NCI-H146 treated with DMSO at 0.1 percent for 48 hours (cell line): Measurements from ENCODE around the gene ATP13A2.

Experiments
- DNase-seq: peaks from one replicate; lab custom pipeline; 2025; ENCODE audit not compliant: unreplicated experiment; lab: John Stamatoyannopoulos, UW

ATP13A2 gene

DNA sequence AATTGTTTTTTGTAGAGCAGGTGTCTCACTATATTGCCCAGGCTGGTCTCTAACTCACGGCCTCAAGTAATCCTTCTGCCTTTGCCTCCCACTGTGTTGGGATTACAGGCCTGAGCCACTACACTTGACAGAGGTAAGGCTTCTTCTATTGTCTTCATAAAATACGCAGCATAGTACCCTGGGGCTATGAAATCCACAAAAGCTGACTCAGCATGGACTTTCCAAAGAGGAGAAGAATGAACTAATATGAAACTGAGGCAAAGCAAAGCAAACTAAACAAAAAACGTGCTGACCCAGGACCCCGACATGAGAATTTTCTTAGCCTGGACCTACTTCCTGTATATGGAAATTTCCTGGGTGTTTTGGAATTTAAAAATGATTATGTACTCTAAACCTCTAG is 18.5 kb upstream of the ATP13A2 start:
- DNase-seq = no peak

DNA sequence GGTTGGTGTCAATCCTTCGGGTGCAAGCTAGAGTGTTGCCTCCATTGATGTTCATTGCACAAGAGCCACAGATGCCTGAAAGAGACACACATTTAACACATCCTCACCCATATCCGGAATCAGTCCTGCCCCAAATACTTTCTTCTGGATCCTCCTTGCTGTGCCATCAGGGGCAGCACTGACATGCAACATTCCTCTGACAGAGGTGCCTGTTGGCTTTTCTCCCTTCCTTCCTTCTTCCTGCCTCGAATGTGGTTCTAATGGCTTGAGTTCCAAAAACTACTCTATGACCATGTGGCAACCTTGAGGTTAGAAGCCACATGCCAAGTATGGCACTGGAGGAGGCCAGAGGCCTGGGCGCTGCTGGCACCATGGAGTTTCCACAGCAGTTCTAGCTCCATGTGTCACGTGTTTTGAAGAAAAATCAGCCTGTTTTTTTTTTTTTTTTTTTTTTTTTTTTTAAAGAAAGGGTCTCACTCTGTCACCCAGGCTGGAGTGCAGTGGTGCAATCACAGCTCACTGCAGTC is 17.0 kb upstream of the ATP13A2 start:
- no peak for DNase-seq

DNA sequence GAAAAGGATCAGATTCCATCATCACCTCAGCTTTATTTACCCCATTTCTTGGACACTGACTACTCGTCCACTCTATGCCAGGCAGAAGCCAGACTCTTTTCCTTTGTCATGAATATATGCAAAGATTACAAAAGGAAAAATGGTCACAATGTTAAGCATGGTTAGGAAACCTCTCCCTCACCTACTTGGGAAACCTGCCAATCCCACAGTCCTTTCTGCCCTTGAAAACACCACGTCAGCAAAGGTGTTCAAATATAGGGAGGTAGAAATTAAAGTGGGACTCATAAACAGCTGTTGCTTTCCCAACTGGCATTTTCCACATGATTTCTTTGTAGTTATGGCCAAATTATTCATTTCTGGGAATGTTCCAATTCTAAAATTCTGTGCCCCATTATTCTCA is 16.2 kb upstream of the ATP13A2 start:
- no peak for DNase-seq

DNA sequence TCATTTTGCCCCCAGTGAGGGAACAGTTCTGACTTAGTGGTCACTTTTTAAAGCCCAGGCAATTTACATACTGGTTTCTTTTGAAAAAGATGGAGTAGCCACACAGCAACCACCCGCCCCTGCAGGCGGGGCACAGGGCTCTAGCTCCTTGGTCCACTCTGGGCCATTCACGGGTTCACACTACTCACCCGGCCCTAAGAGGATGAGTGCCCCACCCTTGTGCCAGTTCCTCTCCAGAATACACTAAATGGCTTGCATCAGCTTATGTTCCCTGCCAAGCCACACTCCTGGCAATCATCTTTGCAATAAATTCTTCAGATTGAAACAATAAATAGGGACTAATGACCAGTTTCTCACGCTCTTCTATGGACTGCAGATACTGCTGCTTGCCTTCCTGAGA is 15.7 kb upstream of the ATP13A2 start:
- DNase-seq = no peak

DNA sequence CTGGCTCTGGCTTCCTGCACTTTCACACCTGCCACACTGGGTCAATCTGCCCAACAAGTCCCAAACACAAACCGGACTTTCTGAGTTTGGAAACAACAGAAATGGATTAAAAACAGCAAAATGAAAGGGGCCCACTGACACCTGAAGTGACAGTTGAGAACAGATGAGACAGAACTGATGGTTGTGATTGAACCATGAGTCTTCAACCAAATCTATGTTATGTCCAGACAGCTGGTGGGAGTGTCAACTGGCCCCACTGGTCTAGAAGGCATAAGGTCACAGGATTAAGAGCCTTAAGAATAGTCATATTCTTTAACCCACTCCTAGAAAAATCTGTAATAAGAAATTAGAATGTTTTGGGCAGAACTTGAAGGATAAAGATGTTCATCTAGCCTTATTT is 13.0 kb upstream of the ATP13A2 start:
- DNase-seq = no peak

DNA sequence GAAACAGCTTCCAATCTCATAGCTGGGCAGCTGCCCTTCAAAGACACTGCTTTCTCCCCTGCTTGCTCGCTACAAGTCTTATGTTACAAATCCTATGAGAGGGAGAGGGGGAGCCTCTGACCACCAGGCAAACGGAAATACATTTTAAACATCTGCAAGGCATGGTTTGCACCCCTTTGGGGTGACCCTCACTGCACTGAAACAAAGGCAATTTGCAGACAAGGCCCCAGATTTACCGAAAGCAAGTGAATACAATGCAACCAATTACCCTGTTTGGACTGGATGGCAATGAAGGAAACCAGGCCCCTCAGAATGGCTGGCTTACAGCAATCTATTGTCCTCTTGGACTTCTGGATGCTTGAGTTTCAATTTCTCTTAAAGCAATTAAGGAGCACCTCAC is 11.8 kb upstream of the ATP13A2 start:
- DNase-seq = no peak

DNA sequence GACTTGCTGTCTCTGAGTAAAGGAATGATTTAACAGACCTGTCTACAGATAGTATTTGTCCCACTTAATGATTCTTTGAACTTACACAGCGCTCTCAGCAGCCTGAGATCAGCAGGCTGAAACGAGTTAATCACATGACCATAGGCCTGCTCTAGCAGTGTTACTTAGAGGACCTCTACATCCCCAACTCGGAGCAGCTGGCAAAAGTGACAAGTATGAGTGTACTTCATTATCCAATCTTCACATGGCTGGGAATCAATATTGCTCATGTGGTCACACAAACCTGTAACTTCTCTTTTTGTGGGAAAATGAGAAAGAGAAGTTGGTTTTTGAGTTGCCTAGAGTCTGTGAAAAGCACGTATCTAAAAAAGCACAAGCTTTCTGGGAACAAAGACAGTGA is 11.4 kb upstream of the ATP13A2 start:
- DNase-seq = no peak

DNA sequence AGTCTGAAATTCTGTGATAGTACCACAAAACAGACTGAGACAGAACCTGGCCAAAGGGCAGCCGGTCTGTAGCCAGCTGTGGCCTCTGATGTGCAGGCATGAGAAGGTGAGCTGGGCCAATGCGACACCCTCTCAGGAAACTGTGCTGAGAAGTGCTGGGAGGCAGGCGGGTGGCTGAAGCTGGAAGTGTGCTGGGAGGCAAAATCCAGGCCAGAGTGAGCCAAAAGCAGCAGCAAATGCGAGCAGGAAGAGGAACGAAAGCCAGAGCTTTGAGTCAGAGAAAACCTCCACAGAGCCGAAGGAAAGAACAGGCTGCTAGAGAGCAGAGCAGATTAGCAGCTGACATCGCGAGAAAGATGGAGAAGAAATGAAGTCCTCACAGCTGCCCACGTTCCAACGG is 10.2 kb upstream of the ATP13A2 start:
- DNase-seq = no peak

DNA sequence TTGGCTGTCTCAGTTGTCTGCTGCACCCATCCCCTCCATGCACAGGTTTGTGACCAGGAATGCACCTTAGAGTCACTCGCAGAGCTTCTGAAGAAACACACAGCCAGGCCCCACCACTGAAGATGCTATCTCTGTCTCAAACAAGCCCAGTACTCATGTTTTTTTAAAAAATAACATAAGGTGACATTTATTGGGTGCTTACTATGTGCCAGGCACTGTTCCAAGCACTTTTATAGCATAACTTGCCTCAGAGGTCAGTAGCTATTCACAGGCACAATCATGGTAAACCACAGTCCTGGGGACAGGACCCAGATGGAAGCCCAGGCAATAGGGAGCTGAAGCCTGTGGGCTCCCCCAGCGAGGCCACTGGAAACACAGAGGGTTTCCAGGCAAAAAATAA is 8.8 kb upstream of the ATP13A2 start:
- no peak for DNase-seq

DNA sequence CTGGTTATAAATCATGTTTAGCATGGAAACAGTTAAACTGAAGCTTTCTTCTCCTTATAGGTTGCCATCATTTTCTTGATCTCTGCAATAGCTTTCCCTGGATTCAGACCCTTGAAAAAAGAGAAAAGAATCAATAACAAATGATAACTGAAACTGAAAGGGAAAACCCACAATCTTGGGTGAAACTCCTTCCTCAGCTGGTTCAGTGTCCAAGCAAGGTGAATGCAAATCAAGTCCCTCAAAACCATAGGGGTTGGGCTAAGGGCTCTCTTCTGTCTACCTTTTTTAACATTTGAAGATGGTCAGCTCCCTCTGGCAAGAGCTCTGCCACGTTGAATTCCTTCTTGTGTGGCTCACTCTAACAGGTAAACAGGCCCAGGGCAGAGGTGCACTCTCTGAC is 7.1 kb upstream of the ATP13A2 start:
- no peak for DNase-seq

DNA sequence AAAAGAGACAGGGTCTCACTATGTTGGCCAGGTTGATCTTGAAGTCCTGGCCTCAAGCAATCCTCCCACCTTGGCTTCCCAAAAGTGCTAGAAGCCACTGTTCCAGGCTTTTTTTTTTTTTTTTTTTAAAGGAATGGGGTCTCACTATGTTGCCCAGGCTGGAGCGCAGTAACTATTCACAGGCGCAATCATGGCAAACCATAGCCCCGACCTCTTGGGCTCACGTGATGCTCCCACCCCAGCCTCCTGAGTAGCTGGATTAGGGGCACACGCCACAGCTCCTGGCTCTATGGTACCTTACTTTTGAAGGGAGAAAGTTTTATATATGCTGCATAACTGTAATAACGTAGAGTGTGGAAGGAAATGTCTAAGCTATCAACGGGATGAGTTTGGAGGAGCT is 5.7 kb upstream of the ATP13A2 start:
- DNase-seq = no peak

DNA sequence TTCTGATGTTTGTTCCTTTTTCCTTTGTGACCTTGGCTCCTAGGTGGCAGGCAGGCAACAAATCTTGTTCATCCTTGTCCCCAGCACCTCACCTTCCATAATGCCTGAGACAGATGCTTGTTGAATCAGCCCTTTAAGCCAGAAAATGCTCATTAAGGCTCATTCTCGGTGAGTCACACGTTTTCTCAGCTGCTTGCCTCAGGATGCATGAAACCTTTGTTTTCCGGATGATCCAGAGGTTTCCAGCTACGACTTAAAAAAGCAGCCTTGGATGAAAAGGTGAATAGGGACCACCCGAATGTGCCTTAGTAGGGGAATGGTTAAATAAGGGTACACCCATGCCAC is 4.6 kb upstream of the ATP13A2 start:
- DNase-seq = no peak

DNA sequence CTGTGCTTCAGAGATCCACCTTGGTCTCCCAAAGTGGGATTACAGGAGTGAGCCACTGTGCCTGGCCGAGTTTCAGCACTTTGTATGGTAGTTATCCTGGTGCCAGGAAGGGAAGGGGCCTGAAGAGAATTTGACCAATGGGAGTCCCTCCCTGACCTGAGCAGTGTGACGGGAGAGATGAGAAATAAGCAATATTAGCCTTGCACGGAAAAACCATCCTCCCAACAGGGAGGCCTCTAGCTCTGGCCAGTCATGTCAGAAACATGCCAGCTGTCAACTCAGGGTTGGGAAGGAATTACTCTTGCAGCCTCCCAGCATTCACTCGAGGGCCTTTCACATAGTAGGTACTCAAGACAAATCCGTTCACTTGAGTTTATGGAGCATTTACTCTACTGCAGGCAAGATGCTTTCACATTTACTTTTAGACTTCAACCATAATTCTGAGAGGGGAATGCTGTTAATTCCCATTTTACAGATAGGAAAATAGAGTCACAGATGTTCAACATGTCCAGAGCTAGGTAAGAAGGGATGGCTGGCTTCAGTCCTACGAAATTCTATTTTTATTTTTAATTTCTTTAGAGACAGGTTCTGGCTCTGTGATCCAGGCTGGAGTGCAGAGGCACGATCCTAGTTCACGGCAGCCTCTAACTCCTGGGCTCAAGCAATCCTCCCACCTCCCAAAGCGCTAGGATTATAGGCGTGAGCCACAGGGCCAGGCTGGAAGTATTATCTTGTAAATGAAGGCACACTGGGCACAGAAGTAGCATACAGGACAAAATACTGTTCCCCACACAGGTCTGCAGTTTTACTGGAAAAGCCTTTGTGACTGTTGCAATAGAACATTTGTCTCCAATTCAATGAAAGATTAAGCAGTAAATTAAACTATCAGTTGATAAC is 3.2 kb upstream of the ATP13A2 start:
- no peak for DNase-seq

DNA sequence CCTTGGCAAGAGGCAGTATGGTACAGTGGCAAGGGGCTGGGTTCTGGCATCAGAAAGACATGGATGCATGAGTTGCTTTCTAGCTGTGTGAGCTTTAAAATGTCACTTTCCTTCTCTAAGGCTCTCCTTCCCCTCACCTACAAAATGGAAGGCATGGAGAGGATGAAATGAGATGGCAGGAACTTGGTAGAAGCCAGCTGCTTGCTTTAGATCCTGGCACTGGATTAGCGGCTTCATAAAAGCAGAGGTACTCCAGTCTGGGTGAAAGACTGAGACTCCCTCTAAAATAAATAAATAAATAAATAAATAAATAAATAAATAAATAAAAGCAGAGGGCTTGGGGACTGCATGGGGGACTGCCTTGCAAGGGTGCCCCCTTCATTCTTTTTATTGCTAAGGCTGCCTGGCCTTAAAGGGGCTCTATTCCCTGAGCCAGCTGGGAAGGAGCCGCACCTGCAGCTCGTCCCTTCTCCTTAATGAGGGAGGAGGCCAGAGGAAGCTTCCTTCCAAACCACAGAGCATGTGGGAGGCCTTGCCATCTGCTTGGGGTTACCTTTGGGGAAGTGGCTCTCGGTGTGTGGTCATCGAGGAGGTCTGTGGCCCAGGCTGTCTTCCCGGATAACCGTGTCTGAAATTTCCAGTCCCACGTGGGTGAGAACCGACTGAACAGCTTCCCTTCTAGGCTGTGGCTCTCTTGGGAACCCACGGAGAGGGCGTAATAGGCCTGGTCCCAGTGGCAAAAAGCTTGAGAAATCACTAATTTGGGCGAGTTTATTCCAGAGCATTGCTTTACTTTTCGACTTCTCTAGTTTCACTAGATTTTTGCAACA is 2.0 kb upstream of the ATP13A2 start:
- DNase-seq = no peak

DNA sequence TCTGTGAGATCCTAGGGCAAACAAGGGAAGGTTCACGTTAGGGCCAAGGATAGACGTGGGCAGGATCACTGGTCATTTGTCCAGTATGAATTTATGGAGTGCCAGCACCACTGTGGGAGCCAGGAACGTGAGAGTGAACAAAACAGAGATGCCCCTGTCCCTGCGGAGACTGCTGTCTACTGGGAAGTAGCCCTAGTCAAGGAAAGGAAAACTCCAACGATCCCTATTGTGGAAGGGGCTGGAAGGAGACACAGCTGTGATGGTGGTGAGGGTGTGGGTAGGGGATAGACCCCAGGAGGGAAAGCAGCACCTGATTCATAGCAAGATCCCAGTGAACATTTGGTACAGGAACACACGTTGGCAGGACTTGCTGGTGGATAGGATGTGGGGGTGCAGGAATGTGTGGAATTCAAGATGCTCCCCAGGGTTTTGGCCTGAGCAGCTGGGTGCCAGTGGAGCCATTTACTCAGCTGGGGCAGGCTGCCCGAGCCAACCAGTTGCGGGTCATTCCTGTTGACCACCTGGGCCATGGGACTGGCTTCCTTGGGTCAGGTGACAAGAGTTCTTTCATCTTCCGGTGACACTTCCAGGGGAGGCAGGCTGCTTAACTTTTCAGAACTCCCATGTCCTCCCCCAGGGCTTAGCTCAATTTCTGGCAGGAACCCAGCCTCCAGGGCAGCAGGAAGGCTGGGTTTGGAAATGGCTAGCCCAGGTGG is 1.2 kb upstream of the ATP13A2 start:
- DNase-seq = no peak

DNA sequence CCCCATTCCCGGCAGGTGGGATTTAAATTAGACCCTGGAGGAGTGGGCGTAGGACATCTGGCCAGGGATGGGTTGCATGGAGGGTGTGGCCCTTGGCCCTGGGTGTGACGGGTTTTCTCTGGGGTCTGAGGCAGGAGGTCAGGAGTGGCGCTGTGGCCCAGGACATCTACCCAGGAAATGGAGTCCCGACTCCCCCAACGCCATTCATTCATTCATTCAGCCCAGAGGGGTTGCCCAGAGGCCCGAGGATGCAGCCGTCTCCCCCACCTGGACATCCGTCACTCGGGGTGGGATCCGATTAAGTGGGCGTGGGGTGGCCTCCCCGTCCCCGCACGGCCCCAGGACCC is 663 bp downstream of the ATP13A2 start:
- DNase-seq = no peak

DNA sequence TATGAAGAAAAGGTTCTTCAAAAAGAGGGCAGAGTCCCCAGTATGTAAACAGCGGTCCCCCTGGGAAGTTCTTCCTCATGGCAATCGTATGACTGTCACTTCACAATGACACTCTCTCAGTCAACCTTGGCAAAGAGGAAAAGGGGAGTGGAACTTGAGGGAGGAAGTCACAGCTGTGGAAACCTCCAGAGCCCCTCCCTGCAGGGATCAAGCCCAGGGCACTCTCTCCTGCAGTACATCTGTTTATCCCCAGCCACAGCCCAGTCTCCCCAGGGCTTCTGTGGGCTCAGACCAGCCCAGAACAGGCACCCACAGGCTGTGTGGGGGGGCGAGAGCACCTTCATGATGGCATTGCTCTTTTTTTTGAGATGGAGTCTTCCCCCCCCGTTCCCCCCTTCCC is 2.0 kb downstream of the ATP13A2 start:
- DNase-seq = no peak

DNA sequence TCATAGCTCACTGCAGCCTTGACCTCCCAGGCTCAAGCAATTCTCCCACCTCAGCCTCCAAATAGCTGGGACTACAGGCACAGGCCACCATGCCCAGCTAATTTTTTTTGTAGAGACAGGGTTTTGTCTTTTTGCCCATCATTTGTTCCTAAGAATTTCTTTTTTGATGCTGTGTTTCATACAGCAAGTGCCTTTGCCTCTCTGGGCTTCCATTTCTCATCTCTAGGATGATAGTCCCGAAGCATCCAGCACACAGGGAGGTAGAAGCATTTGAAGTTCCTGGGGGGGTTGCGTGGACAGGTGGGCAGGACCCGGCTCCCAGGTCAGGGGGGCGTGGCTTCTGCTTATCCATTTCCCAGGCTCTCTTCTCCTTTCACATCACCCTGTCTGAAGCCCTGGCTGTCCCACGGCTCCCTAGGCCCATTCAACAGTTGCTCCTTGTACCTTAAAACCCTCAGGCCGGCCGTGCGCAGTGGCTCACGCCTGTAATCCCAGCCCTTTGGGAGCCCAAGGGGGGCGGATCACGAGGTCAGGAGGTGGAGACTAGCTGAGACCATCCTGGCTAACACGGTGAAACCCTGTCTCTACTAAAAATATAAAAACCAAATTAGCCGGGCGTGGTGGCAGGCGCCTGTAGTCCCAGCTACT is 3.4 kb downstream of the ATP13A2 start:
- no peak for DNase-seq

DNA sequence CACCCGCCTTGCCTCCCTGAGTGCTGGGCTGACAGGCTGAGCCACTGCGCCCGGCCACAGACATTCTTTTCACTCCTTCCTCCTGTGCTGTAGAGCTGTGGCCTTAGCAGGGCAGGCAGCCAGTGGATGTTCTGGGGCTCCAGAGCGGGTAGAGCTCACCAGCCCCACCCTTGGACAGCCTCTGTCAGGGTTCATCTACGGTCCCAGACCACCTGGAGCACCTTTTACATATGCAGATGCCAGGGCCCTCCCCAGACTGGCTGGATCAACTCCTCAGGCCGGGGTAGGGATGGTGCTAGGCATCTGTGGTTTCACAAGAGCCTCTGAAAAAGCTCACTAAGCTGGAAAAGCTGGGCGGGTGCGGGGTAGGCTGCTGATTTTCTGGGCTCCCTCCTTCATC is 4.6 kb downstream of the ATP13A2 start:
- DNase-seq = no peak

DNA sequence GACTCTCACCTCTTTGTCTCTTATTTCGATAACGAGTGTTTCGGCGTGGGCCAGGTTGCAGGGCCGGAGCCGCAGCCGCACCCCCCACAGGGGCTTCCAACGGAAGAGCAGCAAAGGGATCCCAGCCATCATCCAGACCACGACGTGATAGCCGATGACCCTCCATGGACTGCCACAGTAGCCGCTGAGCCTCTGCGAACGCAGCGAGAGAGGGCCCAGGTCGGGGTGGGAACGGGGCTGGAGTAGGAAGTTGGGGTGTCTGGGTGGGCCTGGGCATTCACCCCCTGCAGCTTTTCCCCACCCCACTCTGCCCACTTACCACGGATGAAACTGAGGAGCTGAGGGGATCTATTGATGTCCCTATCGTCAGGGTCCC is 6.4 kb downstream of the ATP13A2 start:
- no peak for DNase-seq
